PFSK-1 (cell line): ENCODE measurements around the gene GASK1A.

Experiments used
- FOXP2 ChIP-seq: optimal IDR thresholded peaks from 2 replicates; pipeline ENCODE3; 2011; ENCODE audit warnings: borderline replicate concordance, control low read depth, inconsistent platforms; ENCODE audit not compliant: insufficient read depth; ENCODE audit errors: extremely low read length, extremely low read depth
- POLR2AphosphoS5 ChIP-seq: IDR thresholded peaks from 2 replicates; pipeline ENCODE4 v1.6.1; 2012; ENCODE audit warnings: low read depth, mild to moderate bottlenecking, control low read depth, low read length, moderate library complexity
- REST ChIP-seq, 2 experiments: IDR thresholded peaks; 2 replicates each; pipeline versions ENCODE4 v1.6.1 to v1.8.0; 2011 to 2012; ENCODE audit warnings: low read depth in 2 of 2, low read length in 2 of 2, control low read depth in 1 of 2, inconsistent platforms in 1 of 2, mild to moderate bottlenecking in 1 of 2, moderate library complexity in 1 of 2; ENCODE audit not compliant: insufficient read depth in 1 of 2
- SIN3A ChIP-seq: IDR thresholded peaks from 2 replicates; pipeline ENCODE4 v1.6.1; 2012; ENCODE audit warnings: mild to moderate bottlenecking, low read length, moderate library complexity, borderline replicate concordance; ENCODE audit not compliant: insufficient read depth
- TAF1 ChIP-seq: IDR thresholded peaks from 2 replicates; pipeline ENCODE4 v1.6.1; 2012; ENCODE audit warnings: low read length, control low read depth, borderline replicate concordance; ENCODE audit not compliant: insufficient read depth

GASK1A gene

GRCh38 chr3:43074901-43075689, 96.0 kb downstream of the GASK1A start:
- TF ChIP-seq REST (IDR thresholded peaks at IDR 0.05; ENCODE audit: insufficient read depth in 1 of 2, low read depth in 2 of 2, low read length in 2 of 2) (no peak), POLR2AphosphoS5 (no peak), FOXP2 (no peak)

DNA sequence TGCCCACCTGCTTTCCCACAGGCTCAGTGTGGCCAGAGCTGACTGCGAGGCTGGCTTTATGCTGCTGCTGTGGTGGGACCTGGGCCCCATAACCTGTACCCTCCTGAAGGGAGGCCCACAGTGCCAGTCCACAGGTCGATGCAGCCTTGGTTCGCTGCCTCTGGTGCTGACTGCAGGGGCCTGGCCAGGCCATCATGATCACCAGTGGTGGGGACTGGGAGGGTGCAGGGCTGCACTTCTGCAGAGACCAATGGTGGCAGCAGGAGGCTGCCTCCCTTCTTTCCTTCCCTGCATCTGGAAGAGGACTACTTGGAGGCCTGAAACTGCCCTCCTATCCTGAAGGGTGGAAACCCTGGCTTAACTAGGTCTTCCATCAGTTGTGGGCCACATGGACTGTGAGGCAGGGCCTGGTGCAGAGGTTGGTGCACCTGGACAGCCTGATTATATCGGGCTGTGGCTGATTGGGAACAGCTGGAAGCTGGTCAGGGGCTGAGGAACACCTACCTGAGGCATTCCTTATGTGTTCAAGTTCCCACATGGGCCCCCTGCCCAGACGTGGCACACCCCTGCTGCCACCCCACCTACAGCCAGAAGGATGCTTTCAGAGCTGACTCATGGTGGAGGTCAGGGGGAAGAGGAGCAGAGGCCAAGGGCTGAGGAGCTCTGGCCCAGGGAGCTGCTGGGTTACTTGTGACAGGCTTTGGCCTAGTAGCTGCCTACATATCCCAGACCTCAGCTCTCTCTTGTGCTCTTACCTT, 97.0 kb downstream of the GASK1A start:
- no peak for TF ChIP-seq POLR2AphosphoS5
- no peak for TF ChIP-seq TAF1
- no peak for TF ChIP-seq REST (IDR thresholded peaks at IDR 0.05; ENCODE audit: insufficient read depth in 1 of 2, low read depth in 2 of 2, low read length in 2 of 2)
- TF ChIP-seq SIN3A, result no peak
- TF ChIP-seq FOXP2, result no peak

DNA sequence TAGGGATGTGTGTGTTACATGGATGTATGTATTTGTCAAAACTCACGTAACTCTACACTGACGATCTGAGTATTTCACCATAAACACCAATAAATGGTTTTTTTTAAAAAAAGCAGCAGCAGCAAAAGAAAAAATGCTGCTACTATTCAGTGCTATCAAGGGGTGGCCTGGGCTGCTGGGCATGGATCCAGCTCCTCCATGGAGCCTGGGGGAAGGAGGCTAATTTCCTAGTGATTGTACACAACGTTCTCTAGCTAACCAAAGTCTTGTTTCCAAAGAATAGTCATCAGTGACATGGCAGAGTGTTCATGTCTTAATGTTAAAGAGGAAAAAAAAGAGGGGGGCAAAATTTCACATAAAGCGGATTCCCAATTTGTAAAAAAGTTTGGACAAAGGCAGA, 97.7 kb downstream of the GASK1A start:
- TF ChIP-seq POLR2AphosphoS5 (no peak), SIN3A (no peak), TAF1 (no peak), REST (IDR thresholded peaks at IDR 0.05; ENCODE audit: insufficient read depth in 1 of 2, low read depth in 2 of 2, low read length in 2 of 2) (no peak), FOXP2 (no peak)

DNA sequence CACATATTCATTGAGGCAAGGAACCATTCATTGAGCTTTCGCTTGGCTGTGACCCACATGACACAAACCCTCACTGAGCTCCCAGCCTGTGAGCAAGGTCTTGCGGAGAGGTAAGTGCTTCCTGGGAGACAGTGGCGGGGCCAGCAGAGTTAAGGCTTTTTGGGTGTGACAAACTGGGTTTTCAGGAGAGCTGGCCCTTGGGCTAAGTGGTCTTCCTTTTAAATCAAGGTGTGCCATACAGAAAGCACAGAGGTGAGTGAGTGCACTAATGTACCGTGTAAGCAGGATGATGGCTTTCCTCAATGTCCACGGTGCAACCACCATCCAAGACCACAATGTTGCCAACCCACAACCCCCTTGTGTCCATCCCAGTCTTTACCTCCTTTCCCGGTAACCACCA, 98.2 kb downstream of the GASK1A start:
- no peak for TF ChIP-seq POLR2AphosphoS5
- TF ChIP-seq REST (IDR thresholded peaks at IDR 0.05; ENCODE audit: insufficient read depth in 1 of 2, low read depth in 2 of 2, low read length in 2 of 2), result no peak
- TF ChIP-seq TAF1, result no peak
- TF ChIP-seq FOXP2, result no peak
- no peak for TF ChIP-seq SIN3A
